HepG2 (cell line): Measurements from ENCODE around the gene ARAP1. TPM values are rescaled to one million over a fixed set of nuclear protein-coding genes. Genes with fewer than 3 reads are reported as not detected.

Experiments used
- AKAP8 ChIP-seq: sonication (generic); formaldehyde crosslinking; IDR thresholded peaks from 2 replicates; pipeline ENCODE4 v1.5.1; 2020; ENCODE audit warnings: mild to moderate bottlenecking, missing genetic modification reagents
- ARHGAP35 ChIP-seq: sonication (generic); formaldehyde crosslinking; IDR thresholded peaks from 2 replicates; pipeline ENCODE4 v1.9.0; 2022; ENCODE audit warnings: mild to moderate bottlenecking, inconsistent platforms, moderate library complexity, missing genetic modification reagents, borderline replicate concordance
- ARNTL ChIP-seq: sonication (generic); formaldehyde crosslinking; IDR thresholded peaks from 2 replicates; pipeline ENCODE4 v1.4.0; 2020; ENCODE audit warnings: mild to moderate bottlenecking, missing genetic modification reagents
- ATF4 ChIP-seq, 2 experiments: fragments of 450-650 bp in 1 of 2; sonication (generic) in 1 of 2; formaldehyde crosslinking; IDR thresholded peaks; 2 replicates each; pipeline versions ENCODE4 v1.5.0 to v1.8.0; 2020 to 2022; ENCODE audit warnings: mild to moderate bottlenecking in 1 of 2, missing genetic modification reagents in 1 of 2
- FLYWCH1 ChIP-seq: sonication (generic); formaldehyde crosslinking; IDR thresholded peaks from 2 replicates; pipeline ENCODE4 v1.8.1; 2023; ENCODE audit warnings: mild to moderate bottlenecking, missing genetic modification reagents
- MLLT10 ChIP-seq: sonication (generic); formaldehyde crosslinking; IDR thresholded peaks from 2 replicates; pipeline ENCODE4 v1.4.0; 2020; ENCODE audit warnings: missing genetic modification reagents
- NFE2 ChIP-seq: sonication (generic); formaldehyde crosslinking; IDR thresholded peaks from 2 replicates; pipeline ENCODE4 v1.4.0; 2020; ENCODE audit warnings: missing genetic modification reagents
- PLSCR1 ChIP-seq: sonication (generic); formaldehyde crosslinking; IDR thresholded peaks from 2 replicates; pipeline ENCODE4 v1.5.0; 2020; ENCODE audit warnings: missing genetic modification reagents, mild to moderate bottlenecking, borderline replicate concordance
- SKI ChIP-seq: fragments of 450-650 bp; IDR thresholded peaks from one replicate; pipeline ENCODE4 v1.6.1; 2018; ENCODE audit warnings: mild to moderate bottlenecking; ENCODE audit not compliant: partially characterized antibody
- SOX5 ChIP-seq: IDR thresholded peaks from 2 replicates; pipeline ENCODE4 v1.6.1; 2016; ENCODE audit warnings: borderline replicate concordance
- STAT5B ChIP-seq: sonication (generic); formaldehyde crosslinking; IDR thresholded peaks from 2 replicates; pipeline ENCODE4 v1.4.0; 2020; ENCODE audit warnings: missing genetic modification reagents
- ZNF121 ChIP-seq: sonication (generic); formaldehyde crosslinking; IDR thresholded peaks from 2 replicates; pipeline ENCODE4 v1.5.0; 2020; ENCODE audit warnings: mild to moderate bottlenecking, missing genetic modification reagents
- ZNF143 ChIP-seq: sonication (generic); formaldehyde crosslinking; IDR thresholded peaks from 2 replicates; pipeline ENCODE4 v1.4.0; 2020; ENCODE audit warnings: missing genetic modification reagents
- ZNF3 ChIP-seq: IDR thresholded peaks from 2 replicates; pipeline ENCODE4 v1.7.0; 2017; ENCODE audit warnings: inconsistent platforms
- ZNF337 ChIP-seq: sonication (generic); formaldehyde crosslinking; IDR thresholded peaks from 2 replicates; pipeline ENCODE4 v1.5.1; 2020; ENCODE audit warnings: missing genetic modification reagents, low read depth, mild to moderate bottlenecking, borderline replicate concordance
- ZNF414 ChIP-seq: sonication (generic); formaldehyde crosslinking; IDR thresholded peaks from 2 replicates; pipeline ENCODE4 v1.5.0; 2020; ENCODE audit warnings: missing genetic modification reagents
- ZNF512B ChIP-seq: sonication (generic); formaldehyde crosslinking; IDR thresholded peaks from 2 replicates; pipeline ENCODE4 v1.5.1; 2020; ENCODE audit warnings: missing genetic modification reagents, mild to moderate bottlenecking, borderline replicate concordance
- ZNF747 ChIP-seq: sonication (generic); formaldehyde crosslinking; IDR thresholded peaks from 2 replicates; pipeline ENCODE4 v1.8.1; 2023; ENCODE audit warnings: missing genetic modification reagents, mild to moderate bottlenecking, borderline replicate concordance
- ZNF749 ChIP-seq: sonication (generic); formaldehyde crosslinking; IDR thresholded peaks from 2 replicates; pipeline ENCODE4 v1.8.0; 2022; ENCODE audit warnings: mild to moderate bottlenecking, missing genetic modification reagents, moderate library complexity, borderline replicate concordance
- polyA plus RNA-seq, 8 experiments: library from polyadenylated mRNA; depleted of rRNA in 3 of 8; stranded (reverse) in 7 of 8; unstranded in 1 of 8; fragments of >200 nt; fragmentation: Illumina TruSeq in 4 of 8; extraction: Trizol in 4 of 8; gene quantifications; 2 replicates each; pipeline versions ENCODE4 v1.2.1 to v1.2.3, GENCODE V29; 2011 to 2016; ENCODE audit warnings: low read depth in 4 of 8, missing spikeins in 1 of 8, mixed read lengths in 1 of 8; ENCODE audit not compliant: insufficient read depth in 1 of 8
- total RNA-seq, 5 experiments: library from RNA; depleted of rRNA; stranded (reverse); fragments of >200 nt; fragmentation: Illumina TruSeq; extraction: Trizol; gene quantifications; 2 replicates each; pipeline ENCODE4 v1.2.3, GENCODE V29; 2016; ENCODE audit warnings: low read depth in 1 of 5
- TF ChIP-seq, protein P1 (sequence below): sonication (generic); formaldehyde crosslinking; IDR thresholded peaks from 2 replicates; pipeline ENCODE4 v1.4.0; 2020; ENCODE audit warnings: missing genetic modification reagents
- TF ChIP-seq, protein P2 (sequence below): sonication (generic); formaldehyde crosslinking; IDR thresholded peaks from 2 replicates; pipeline ENCODE4 v1.4.0; 2020; ENCODE audit warnings: mild to moderate bottlenecking, missing genetic modification reagents

ARAP1 gene
- total and polyA plus RNA-seq, 2 of the 13 experiments (the other 11 are each of a cell fraction or from before 2014, with no cell fraction given) = 43.2 to 55.5 TPM

DNA sequence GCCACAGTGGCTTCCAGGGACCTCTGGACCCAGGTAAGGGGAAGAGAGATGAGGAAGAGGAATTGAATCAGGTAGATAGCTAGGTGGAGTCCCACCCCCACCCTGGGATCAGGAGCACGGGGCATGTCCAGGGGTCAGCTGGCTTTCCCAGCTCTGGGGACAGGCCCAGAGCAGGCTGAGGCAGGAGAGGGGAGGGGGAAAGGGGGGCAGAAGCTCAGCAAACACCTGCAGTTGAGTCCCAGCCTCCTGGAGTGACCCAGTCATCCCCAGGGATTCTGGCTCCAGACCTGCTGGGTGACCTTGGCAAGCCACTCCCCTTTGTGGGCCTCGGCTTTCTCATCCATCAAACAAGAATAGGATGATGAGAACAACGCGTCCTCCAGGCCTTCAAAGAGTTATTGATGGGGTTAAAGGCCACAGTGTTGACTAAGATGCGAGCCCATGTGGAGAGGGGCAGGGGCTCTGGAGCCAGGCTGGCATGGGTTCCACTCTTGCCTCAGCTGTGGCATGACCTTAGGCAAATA is 25.6 kb upstream of the ARAP1 start (continued):
- TF ChIP-seq ZNF512B (0 out of 2 replicates have a peak, but pooled peaks have one; percentile 74), ZNF747 (0 out of 2 replicates have a peak, but pooled peaks have one; percentile 22), STAT5B (CRISPR knock-in tag) (no peak), MLLT10 (CRISPR knock-in tag) (no peak), ATF4 (CRISPR knock-in tag; IDR thresholded peaks at IDR 0.05) (peak in 1 of 2 experiments; percentile 61; a peak in 1 of 4 replicates), NFE2 (CRISPR knock-in tag) (no peak), SOX5 (peak; percentile 90), FLYWCH1 (CRISPR knock-in tag) (no peak), ARNTL (peak; percentile 57), ZNF3 (CRISPR knock-in tag) (no peak), ZNF414 (CRISPR knock-in tag) (peak; percentile 53; the same call in 1 of the 2 replicates), PLSCR1 (no peak), ZNF337 (CRISPR knock-in tag) (no peak), ZNF143 (CRISPR knock-in tag) (peak; percentile 46; the same call in 1 of the 2 replicates), SKI (peak; percentile 15), ARHGAP35 (CRISPR knock-in tag) (no peak), ZNF121 (CRISPR knock-in tag) (no peak; the same call in none of the 2 replicates), AKAP8 (CRISPR knock-in tag) (peak; percentile 37; the same call in 1 of the 2 replicates), ZNF749 (CRISPR knock-in tag) (no peak)
- TF ChIP-seq, protein P1, sequence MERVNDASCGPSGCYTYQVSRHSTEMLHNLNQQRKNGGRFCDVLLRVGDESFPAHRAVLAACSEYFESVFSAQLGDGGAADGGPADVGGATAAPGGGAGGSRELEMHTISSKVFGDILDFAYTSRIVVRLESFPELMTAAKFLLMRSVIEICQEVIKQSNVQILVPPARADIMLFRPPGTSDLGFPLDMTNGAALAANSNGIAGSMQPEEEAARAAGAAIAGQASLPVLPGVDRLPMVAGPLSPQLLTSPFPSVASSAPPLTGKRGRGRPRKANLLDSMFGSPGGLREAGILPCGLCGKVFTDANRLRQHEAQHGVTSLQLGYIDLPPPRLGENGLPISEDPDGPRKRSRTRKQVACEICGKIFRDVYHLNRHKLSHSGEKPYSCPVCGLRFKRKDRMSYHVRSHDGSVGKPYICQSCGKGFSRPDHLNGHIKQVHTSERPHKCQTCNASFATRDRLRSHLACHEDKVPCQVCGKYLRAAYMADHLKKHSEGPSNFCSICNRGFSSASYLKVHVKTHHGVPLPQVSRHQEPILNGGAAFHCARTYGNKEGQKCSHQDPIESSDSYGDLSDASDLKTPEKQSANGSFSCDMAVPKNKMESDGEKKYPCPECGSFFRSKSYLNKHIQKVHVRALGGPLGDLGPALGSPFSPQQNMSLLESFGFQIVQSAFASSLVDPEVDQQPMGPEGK (CRISPR knock-in tag) = peak; percentile 89
- TF ChIP-seq, protein P2, sequence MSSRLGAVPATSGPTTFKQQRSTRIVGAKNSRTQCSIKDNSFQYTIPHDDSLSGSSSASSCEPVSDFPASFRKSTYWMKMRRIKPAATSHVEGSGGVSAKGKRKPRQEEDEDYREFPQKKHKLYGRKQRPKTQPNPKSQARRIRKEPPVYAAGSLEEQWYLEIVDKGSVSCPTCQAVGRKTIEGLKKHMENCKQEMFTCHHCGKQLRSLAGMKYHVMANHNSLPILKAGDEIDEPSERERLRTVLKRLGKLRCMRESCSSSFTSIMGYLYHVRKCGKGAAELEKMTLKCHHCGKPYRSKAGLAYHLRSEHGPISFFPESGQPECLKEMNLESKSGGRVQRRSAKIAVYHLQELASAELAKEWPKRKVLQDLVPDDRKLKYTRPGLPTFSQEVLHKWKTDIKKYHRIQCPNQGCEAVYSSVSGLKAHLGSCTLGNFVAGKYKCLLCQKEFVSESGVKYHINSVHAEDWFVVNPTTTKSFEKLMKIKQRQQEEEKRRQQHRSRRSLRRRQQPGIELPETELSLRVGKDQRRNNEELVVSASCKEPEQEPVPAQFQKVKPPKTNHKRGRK (CRISPR knock-in tag) = no peak
